Panc1 (cell line): ENCODE data around the gene TMEM267.

Experiments used
- POLR2AphosphoS5 ChIP-seq: IDR thresholded peaks from 2 replicates; pipeline ENCODE4 v1.6.1; 2012; ENCODE audit warnings: mild to moderate bottlenecking, low read depth, low read length, moderate library complexity
- SIN3A ChIP-seq: IDR thresholded peaks from 2 replicates; pipeline ENCODE4 v1.6.1; 2012; ENCODE audit warnings: low read depth, mild to moderate bottlenecking, low read length, moderate library complexity, borderline replicate concordance; ENCODE audit not compliant: insufficient read depth
- TCF7L2 ChIP-seq: IDR thresholded peaks from 2 replicates; pipeline ENCODE4 v1.6.1; 2011; ENCODE audit warnings: mild to moderate bottlenecking, low read depth, low read length, inconsistent platforms
- TF ChIP-seq, protein P1 (sequence below), 2 experiments: IDR thresholded peaks; 2 replicates each; pipeline ENCODE4 v1.6.1; 2011 to 2012; ENCODE audit warnings: low read depth in 2 of 2, control low read depth in 1 of 2, low read length in 1 of 2, mild to moderate bottlenecking in 1 of 2, moderate library complexity in 1 of 2; ENCODE audit not compliant: insufficient read depth in 1 of 2
- TF ChIP-seq, protein P2 (sequence below): fragments of 450-650 bp; IDR thresholded peaks from 2 replicates; pipeline ENCODE4 v1.5.1; 2017; ENCODE audit warnings: mild to moderate bottlenecking

- TF ChIP-seq, protein P1, sequence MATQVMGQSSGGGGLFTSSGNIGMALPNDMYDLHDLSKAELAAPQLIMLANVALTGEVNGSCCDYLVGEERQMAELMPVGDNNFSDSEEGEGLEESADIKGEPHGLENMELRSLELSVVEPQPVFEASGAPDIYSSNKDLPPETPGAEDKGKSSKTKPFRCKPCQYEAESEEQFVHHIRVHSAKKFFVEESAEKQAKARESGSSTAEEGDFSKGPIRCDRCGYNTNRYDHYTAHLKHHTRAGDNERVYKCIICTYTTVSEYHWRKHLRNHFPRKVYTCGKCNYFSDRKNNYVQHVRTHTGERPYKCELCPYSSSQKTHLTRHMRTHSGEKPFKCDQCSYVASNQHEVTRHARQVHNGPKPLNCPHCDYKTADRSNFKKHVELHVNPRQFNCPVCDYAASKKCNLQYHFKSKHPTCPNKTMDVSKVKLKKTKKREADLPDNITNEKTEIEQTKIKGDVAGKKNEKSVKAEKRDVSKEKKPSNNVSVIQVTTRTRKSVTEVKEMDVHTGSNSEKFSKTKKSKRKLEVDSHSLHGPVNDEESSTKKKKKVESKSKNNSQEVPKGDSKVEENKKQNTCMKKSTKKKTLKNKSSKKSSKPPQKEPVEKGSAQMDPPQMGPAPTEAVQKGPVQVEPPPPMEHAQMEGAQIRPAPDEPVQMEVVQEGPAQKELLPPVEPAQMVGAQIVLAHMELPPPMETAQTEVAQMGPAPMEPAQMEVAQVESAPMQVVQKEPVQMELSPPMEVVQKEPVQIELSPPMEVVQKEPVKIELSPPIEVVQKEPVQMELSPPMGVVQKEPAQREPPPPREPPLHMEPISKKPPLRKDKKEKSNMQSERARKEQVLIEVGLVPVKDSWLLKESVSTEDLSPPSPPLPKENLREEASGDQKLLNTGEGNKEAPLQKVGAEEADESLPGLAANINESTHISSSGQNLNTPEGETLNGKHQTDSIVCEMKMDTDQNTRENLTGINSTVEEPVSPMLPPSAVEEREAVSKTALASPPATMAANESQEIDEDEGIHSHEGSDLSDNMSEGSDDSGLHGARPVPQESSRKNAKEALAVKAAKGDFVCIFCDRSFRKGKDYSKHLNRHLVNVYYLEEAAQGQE (IDR thresholded peaks at IDR 0.05; ENCODE audit: insufficient read depth in 1 of 2, low read depth in 2 of 2, low read length in 1 of 2), result no peak
- TF ChIP-seq, protein P2, sequence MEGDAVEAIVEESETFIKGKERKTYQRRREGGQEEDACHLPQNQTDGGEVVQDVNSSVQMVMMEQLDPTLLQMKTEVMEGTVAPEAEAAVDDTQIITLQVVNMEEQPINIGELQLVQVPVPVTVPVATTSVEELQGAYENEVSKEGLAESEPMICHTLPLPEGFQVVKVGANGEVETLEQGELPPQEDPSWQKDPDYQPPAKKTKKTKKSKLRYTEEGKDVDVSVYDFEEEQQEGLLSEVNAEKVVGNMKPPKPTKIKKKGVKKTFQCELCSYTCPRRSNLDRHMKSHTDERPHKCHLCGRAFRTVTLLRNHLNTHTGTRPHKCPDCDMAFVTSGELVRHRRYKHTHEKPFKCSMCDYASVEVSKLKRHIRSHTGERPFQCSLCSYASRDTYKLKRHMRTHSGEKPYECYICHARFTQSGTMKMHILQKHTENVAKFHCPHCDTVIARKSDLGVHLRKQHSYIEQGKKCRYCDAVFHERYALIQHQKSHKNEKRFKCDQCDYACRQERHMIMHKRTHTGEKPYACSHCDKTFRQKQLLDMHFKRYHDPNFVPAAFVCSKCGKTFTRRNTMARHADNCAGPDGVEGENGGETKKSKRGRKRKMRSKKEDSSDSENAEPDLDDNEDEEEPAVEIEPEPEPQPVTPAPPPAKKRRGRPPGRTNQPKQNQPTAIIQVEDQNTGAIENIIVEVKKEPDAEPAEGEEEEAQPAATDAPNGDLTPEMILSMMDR, result no peak
- TF ChIP-seq POLR2AphosphoS5, result no peak
- TF ChIP-seq SIN3A, result no peak
- TF ChIP-seq TCF7L2, result no peak
Observed at GRCh38 chr5:43425983-43426382, 57.7 kb downstream of the TMEM267 start.
